ENCODE results near the gene MRM2. TPM values are rescaled to one million over a fixed set of nuclear protein-coding genes. Genes with fewer than 3 reads are reported as not detected.

MRM2 gene
- total RNA-seq, 1 donor, result 21.4 TPM

GRCh38 chr7:2220954-2221353 is 21.1 kb downstream of the MRM2 start:
- Histone ChIP-seq H3K9me3 (ENCODE audit: low read depth, low read length) (no peaks in the 10 kb centered on the region), H4K20me1 (ENCODE audit: insufficient read depth, low read length) (peaks cover 12% of the 10 kb centered on the region)
- TF ChIP-seq, protein P1, sequence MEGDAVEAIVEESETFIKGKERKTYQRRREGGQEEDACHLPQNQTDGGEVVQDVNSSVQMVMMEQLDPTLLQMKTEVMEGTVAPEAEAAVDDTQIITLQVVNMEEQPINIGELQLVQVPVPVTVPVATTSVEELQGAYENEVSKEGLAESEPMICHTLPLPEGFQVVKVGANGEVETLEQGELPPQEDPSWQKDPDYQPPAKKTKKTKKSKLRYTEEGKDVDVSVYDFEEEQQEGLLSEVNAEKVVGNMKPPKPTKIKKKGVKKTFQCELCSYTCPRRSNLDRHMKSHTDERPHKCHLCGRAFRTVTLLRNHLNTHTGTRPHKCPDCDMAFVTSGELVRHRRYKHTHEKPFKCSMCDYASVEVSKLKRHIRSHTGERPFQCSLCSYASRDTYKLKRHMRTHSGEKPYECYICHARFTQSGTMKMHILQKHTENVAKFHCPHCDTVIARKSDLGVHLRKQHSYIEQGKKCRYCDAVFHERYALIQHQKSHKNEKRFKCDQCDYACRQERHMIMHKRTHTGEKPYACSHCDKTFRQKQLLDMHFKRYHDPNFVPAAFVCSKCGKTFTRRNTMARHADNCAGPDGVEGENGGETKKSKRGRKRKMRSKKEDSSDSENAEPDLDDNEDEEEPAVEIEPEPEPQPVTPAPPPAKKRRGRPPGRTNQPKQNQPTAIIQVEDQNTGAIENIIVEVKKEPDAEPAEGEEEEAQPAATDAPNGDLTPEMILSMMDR (IDR thresholded peaks at IDR 0.05; ENCODE audit: extremely low read depth, low read depth, low read length), result no peak

GRCh38 chr7:2220506-2220905 is 21.5 kb downstream of the MRM2 start:
- no peak for DNase-seq (ENCODE audit: insufficient read length, low spot score, missing footprints)
- Histone ChIP-seq H3K4me1 (ENCODE audit: insufficient read depth, low read length) (no peaks in the 10 kb centered on the region), H3K9me3 (ENCODE audit: low read depth, low read length) (no peaks in the 10 kb centered on the region), H3K27me3 (ENCODE audit: insufficient read depth, low read length) (no peaks in the 10 kb centered on the region), H2AFZ (ENCODE audit: low read length) (no peak overlapping the region), H3K4me2 (ENCODE audit: insufficient read depth, low read length) (no peak overlapping the region), H3K27ac (ENCODE audit: low read depth, low read length) (no peak overlapping the region), H4K20me1 (ENCODE audit: insufficient read depth, low read length) (peaks cover 12% of the 10 kb centered on the region), H3K79me2 (ENCODE audit: insufficient read depth, low read length) (peaks cover 9% of the 10 kb centered on the region), H3K4me3 (ENCODE audit: insufficient read depth, low read length) (no peak overlapping the region), H3K36me3 (ENCODE audit: insufficient read depth, low read length) (peaks cover 34% of the 10 kb centered on the region)
- TF ChIP-seq, protein P1 (IDR thresholded peaks at IDR 0.05; ENCODE audit: extremely low read depth, low read depth, low read length), result no peak

More at GRCh38 chr7:2220954-2221353, 21.1 kb downstream of the MRM2 start:
- Histone ChIP-seq H3K27me3 (ENCODE audit: insufficient read depth, low read length) (no peaks in the 10 kb centered on the region), H3K36me3 (ENCODE audit: insufficient read depth, low read length) (peaks cover 35% of the 10 kb centered on the region), H3K4me1 (ENCODE audit: insufficient read depth, low read length) (no peaks in the 10 kb centered on the region), H2AFZ (ENCODE audit: low read length) (no peak overlapping the region), H3K79me2 (ENCODE audit: insufficient read depth, low read length) (peaks cover 10% of the 10 kb centered on the region), H3K27ac (ENCODE audit: low read depth, low read length) (no peak overlapping the region), H3K4me2 (ENCODE audit: insufficient read depth, low read length) (no peak overlapping the region), H3K4me3 (ENCODE audit: insufficient read depth, low read length) (no peak overlapping the region)
- DNase-seq (ENCODE audit: insufficient read length, low spot score, missing footprints), result no peak

DNA sequence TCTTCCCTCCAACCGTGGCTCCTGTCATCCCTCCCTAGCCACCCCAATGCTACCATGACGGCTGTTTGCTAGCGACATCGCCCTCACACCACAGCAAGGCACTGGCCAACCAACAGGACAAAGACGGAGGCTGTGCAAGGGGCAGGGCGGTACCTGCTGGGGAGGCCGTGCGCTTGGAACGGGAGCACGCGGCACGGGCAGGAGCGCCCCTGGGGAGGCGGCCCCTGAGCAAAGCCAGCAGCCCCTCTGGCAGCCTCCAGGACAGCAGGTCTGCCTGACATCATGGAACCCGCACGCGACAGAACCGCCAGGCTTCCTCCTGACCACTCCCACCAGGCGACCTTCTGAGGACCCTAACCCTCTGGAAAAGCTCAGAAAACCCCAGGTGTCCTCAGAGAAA is 22.0 kb downstream of the MRM2 start:
- peaks cover 11% of the 10 kb centered on the region for H4K20me1 ChIP-seq (ENCODE audit: insufficient read depth, low read length)

DNA sequence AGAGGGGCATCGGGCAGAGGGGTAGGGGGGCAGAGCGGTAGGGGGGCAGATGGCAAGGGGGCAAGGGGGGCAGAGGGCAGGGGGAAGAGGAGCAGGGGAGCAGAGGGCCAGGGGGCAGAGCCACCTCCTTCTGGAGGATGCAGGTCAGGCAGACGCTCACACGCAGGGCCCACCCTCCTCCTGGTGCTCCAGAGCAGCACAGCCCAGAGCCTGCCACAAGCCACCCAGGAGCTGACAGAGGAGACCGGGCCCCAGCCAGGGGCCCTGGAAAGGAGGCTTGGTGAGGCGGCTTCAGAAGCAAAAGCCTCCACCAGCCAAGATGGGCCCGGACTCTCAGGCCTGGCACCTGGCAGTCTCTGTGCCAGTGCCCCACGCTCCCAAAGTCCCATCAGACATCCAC is 22.4 kb downstream of the MRM2 start:
- Histone ChIP-seq H3K9me3 (ENCODE audit: low read depth, low read length) (no peaks in the 10 kb centered on the region), H4K20me1 (ENCODE audit: insufficient read depth, low read length) (peaks cover 8% of the 10 kb centered on the region), H2AFZ (ENCODE audit: low read length) (no peak overlapping the region), H3K79me2 (ENCODE audit: insufficient read depth, low read length) (peaks cover 5% of the 10 kb centered on the region), H3K27me3 (ENCODE audit: insufficient read depth, low read length) (no peaks in the 10 kb centered on the region), H3K27ac (ENCODE audit: low read depth, low read length) (no peak overlapping the region), H3K4me1 (ENCODE audit: insufficient read depth, low read length) (no peaks in the 10 kb centered on the region), H3K4me2 (ENCODE audit: insufficient read depth, low read length) (no peak overlapping the region), H3K4me3 (ENCODE audit: insufficient read depth, low read length) (no peak overlapping the region), H3K36me3 (ENCODE audit: insufficient read depth, low read length) (peaks cover 27% of the 10 kb centered on the region)
- DNase-seq (ENCODE audit: insufficient read length, low spot score, missing footprints), result no peak
- TF ChIP-seq, protein P1 (IDR thresholded peaks at IDR 0.05; ENCODE audit: extremely low read depth, low read depth, low read length), result no peak

More for the DNA sequence above, 22.0 kb downstream of the MRM2 start:
- Histone ChIP-seq H3K36me3 (ENCODE audit: insufficient read depth, low read length) (peaks cover 30% of the 10 kb centered on the region), H3K27ac (ENCODE audit: low read depth, low read length) (no peak overlapping the region), H3K27me3 (ENCODE audit: insufficient read depth, low read length) (no peaks in the 10 kb centered on the region), H3K9me3 (ENCODE audit: low read depth, low read length) (no peaks in the 10 kb centered on the region), H3K4me1 (ENCODE audit: insufficient read depth, low read length) (no peaks in the 10 kb centered on the region), H3K4me2 (ENCODE audit: insufficient read depth, low read length) (no peak overlapping the region), H2AFZ (ENCODE audit: low read length) (no peak overlapping the region), H3K79me2 (ENCODE audit: insufficient read depth, low read length) (peaks cover 5% of the 10 kb centered on the region), H3K4me3 (ENCODE audit: insufficient read depth, low read length) (no peak overlapping the region)
- TF ChIP-seq, protein P1 (IDR thresholded peaks at IDR 0.05; ENCODE audit: extremely low read depth, low read depth, low read length), result no peak
- no peak for DNase-seq (ENCODE audit: insufficient read length, low spot score, missing footprints)
